HEK293 (cell line): ENCODE results near the gene GOLIM4.

Experiments
- CTCF ChIA-PET: fragments of 350-600 bp; formaldehyde crosslinking; extraction: SDS; loops from one replicate; lab custom pipeline; 2021; ENCODE audit warnings: antibody characterized with exemption; lab: Yijun Ruan, JAX
- POLR2A ChIA-PET: fragments of 300-600 bp; formaldehyde crosslinking; extraction: SDS; loops from one replicate; lab custom pipeline; 2020; ENCODE audit warnings: antibody characterized with exemption, inconsistent platforms; lab: Yijun Ruan, JAX
- H3K27ac ChIP-seq: fragments of 200-500 bp; sonication (Bioruptor generic); 2 replicates; pipeline ENCODE4 v1.5.1; 2014; ENCODE audit warnings: low read depth, low read length, control low read depth, inconsistent platforms; ENCODE audit errors: extremely low read depth
- H3K36me3 ChIP-seq, 2 experiments: fragments of 200-500 bp in 1 of 2; sonication (Bioruptor generic) in 1 of 2; 1 replicate in 1 of 2; 2 replicates in 1 of 2; pipeline ENCODE4 v1.5.1; 2014 to 2017; ENCODE audit warnings: inconsistent platforms in 2 of 2, low read length in 2 of 2; ENCODE audit not compliant: control insufficient read depth in 2 of 2, insufficient read depth in 1 of 2
- H3K4me1 ChIP-seq: fragments of 200-500 bp; sonication (Bioruptor generic); 2 replicates; pipeline ENCODE4 v1.5.1; 2014; ENCODE audit warnings: mild to moderate bottlenecking, low read length, inconsistent platforms; ENCODE audit not compliant: control insufficient read depth, insufficient read depth
- H3K4me3 ChIP-seq: 2 replicates; pipeline ENCODE4 v1.5.1; 2011; ENCODE audit warnings: low read depth, mild to moderate bottlenecking, control low read depth, low read length, moderate library complexity
- H3K9me3 ChIP-seq: fragments of 200-500 bp; sonication (Bioruptor generic); 2 replicates; pipeline ENCODE4 v1.5.1; 2014; ENCODE audit warnings: low read depth, low read length, inconsistent platforms; ENCODE audit not compliant: control insufficient read depth, insufficient read depth
- BCL11B ChIP-seq: fragments of 450-650 bp; formaldehyde crosslinking; IDR thresholded peaks from 2 replicates; pipeline ENCODE4 v1.5.1; 2016; ENCODE audit warnings: low read depth, missing biosample characterization, missing genetic modification characterization
- BCL6B ChIP-seq: fragments of 450-650 bp; formaldehyde crosslinking; IDR thresholded peaks from 2 replicates; pipeline ENCODE4 v1.5.1; 2017; ENCODE audit warnings: missing biosample characterization, missing genetic modification characterization
- HOXA7 ChIP-seq: sonication (generic); formaldehyde crosslinking; IDR thresholded peaks from 2 replicates; pipeline ENCODE4 v1.8.1; 2022; ENCODE audit warnings: missing genetic modification reagents, borderline replicate concordance
- ZFP3 ChIP-seq: fragments of 450-650 bp; formaldehyde crosslinking; IDR thresholded peaks from 2 replicates; pipeline ENCODE4 v1.5.1; 2016; ENCODE audit warnings: low read depth, missing biosample characterization, missing genetic modification characterization
- ZNF202 ChIP-seq: fragments of 450-650 bp; formaldehyde crosslinking; IDR thresholded peaks from 2 replicates; pipeline ENCODE4 v1.5.1; 2016; ENCODE audit warnings: missing biosample characterization, missing genetic modification characterization, borderline replicate concordance
- ZNF362 ChIP-seq: fragments of 450-650 bp; formaldehyde crosslinking; IDR thresholded peaks from 2 replicates; pipeline ENCODE4 v1.5.1; 2016; ENCODE audit warnings: missing biosample characterization, missing genetic modification characterization
- ZNF398 ChIP-seq: fragments of 450-650 bp; formaldehyde crosslinking; IDR thresholded peaks from 2 replicates; pipeline ENCODE4 v1.5.1; 2017; ENCODE audit warnings: missing biosample characterization, missing genetic modification characterization
- ZNF549 ChIP-seq: fragments of 450-650 bp; IDR thresholded peaks from 2 replicates; pipeline ENCODE4 v1.5.1; 2018; ENCODE audit warnings: missing biosample characterization, missing genetic modification characterization, mild to moderate bottlenecking, inconsistent platforms, moderate library complexity
- ZNF624 ChIP-seq: fragments of 450-650 bp; formaldehyde crosslinking; IDR thresholded peaks from 2 replicates; pipeline ENCODE4 v1.5.1; 2017; ENCODE audit warnings: missing biosample characterization, missing genetic modification characterization
- ZNF677 ChIP-seq: fragments of 450-650 bp; IDR thresholded peaks from 2 replicates; pipeline ENCODE4 v1.5.0; 2018; ENCODE audit warnings: missing biosample characterization, mild to moderate bottlenecking, missing genetic modification characterization, moderate library complexity
- ZNF707 ChIP-seq: fragments of 450-650 bp; formaldehyde crosslinking; IDR thresholded peaks from 2 replicates; pipeline ENCODE4 v1.5.1; 2016; ENCODE audit warnings: missing biosample characterization, missing genetic modification characterization
- ZNF76 ChIP-seq: fragments of 450-650 bp; formaldehyde crosslinking; IDR thresholded peaks from 2 replicates; pipeline ENCODE4; 2016; ENCODE audit warnings: low read depth, missing biosample characterization, missing genetic modification characterization, borderline replicate concordance

The GOLIM4 gene

GRCh38 chr3:168123201-168124176 lies 27.8 kb upstream of the GOLIM4 start:
- H3K4me3 ChIP-seq: no peak overlapping the region
- H3K36me3 ChIP-seq: no peaks in the 10 kb centered on the region
- no peak overlapping the region for H3K27ac ChIP-seq
- H3K9me3 ChIP-seq: no peaks in the 10 kb centered on the region
- H3K4me1 ChIP-seq: no peaks in the 10 kb centered on the region
- TF ChIP-seq ZNF202 (no peak), BCL6B (tag by site-specific recombination) (no peak), ZNF549 (peak; percentile 43; the same call in 1 of the 2 replicates)
- TF ChIP-seq, all 188 proteins: peak for 1
- ChIA-PET POLR2A (no interaction called here), CTCF (interaction anchor here (1.0 kb wide), 1 partner anchor 76 kb away, joined by 3 read pairs; no protein-coding TSS in a partner anchor)

GRCh38 chr3:168121184-168122017 lies 25.7 kb upstream of the GOLIM4 start:
- POLR2A ChIA-PET: no interaction called here
- no peak overlapping the region for H3K4me3 ChIP-seq
- H3K27ac ChIP-seq: no peak overlapping the region
- CTCF ChIA-PET: interaction anchor here (1.3 kb wide), 1 partner anchor 74 kb away, joined by 3 read pairs; no protein-coding TSS in a partner anchor
- H3K9me3 ChIP-seq: no peaks in the 10 kb centered on the region
- no peaks in the 10 kb centered on the region for H3K36me3 ChIP-seq
- TF ChIP-seq ZFP3 (tag by site-specific recombination): no peak
- TF ChIP-seq HOXA7 (CRISPR knock-in tag): no peak
- H3K4me1 ChIP-seq: no peaks in the 10 kb centered on the region

GRCh38 chr3:168117853-168118313 lies 22.2 kb upstream of the GOLIM4 start:
- POLR2A ChIA-PET: no interaction called here
- H3K4me1 ChIP-seq: no peaks in the 10 kb centered on the region
- CTCF ChIA-PET: interaction anchor here (1.0 kb wide), 1 partner anchor 47 kb away, joined by 3 read pairs; no protein-coding TSS in a partner anchor
- TF ChIP-seq ZNF624 (tag by site-specific recombination) (no peak), ZNF398 (tag by site-specific recombination) (no peak), ZNF707 (tag by site-specific recombination) (no peak), BCL6B (tag by site-specific recombination) (peak; percentile 72; the same call in 1 of the 2 replicates), ZNF677 (no peak), ZNF76 (tag by site-specific recombination) (no peak), ZNF362 (0 out of 2 replicates have a peak, but pooled peaks have one; percentile 13), BCL11B (no peak)
- TF ChIP-seq, all 188 proteins: peak for 2
- Histone ChIP-seq H3K36me3 (no peaks in the 10 kb centered on the region), H3K4me3 (no peak overlapping the region), H3K27ac (no peak overlapping the region), H3K9me3 (no peaks in the 10 kb centered on the region)
